VCaP (cell line): Measurements from ENCODE around the gene USP28.
"Not testable (repeated sequence)": the region's sequence is repeated elsewhere in the genome, so short reads cannot be mapped to it uniquely, and the experiment has no call there.

Experiments
- H3K27ac ChIP-seq: fragments of 450-650 bp; 2 replicates; pipeline ENCODE4 v1.5.1; 2017
- CTCF ChIP-seq: fragments of 450-650 bp; conservative IDR thresholded peaks from 2 replicates; pipeline ENCODE4 v1.5.1; 2017; ENCODE audit warnings: mild to moderate bottlenecking, moderate library complexity

The USP28 gene

GRCh38 chr11:113771964-113772363, 103.4 kb downstream of the USP28 start:
- no peak overlapping the region for H3K27ac ChIP-seq
- no peak for TF ChIP-seq CTCF

- no peak overlapping the region for H3K27ac ChIP-seq
- no peak for TF ChIP-seq CTCF
Observed at GRCh38 chr11:113764527-113765219, 110.7 kb downstream of the USP28 start.

- H3K27ac ChIP-seq = not testable (repeated sequence)
Observed at GRCh38 chr11:113763040-113763439, 112.3 kb downstream of the USP28 start.

- TF ChIP-seq CTCF = no peak
- H3K27ac ChIP-seq = no peak overlapping the region; the same call in 1 of the 2 replicates
Observed at GRCh38 chr11:113760241-113760640, 115.1 kb downstream of the USP28 start.

- no peak for TF ChIP-seq CTCF
- no peak overlapping the region for H3K27ac ChIP-seq
Observed at GRCh38 chr11:113752932-113753331, 122.4 kb downstream of the USP28 start.
